MM.1S (cell line): ENCODE data around the gene ACTN1.

Experiments
- CTCF ChIP-seq: fragments of 300-600 bp; sonication (generic); IDR thresholded peaks from 2 replicates; pipeline ENCODE4 v1.5.1; 2016; ENCODE audit warnings: antibody characterized with exemption, low read length, mixed read lengths
- EZH2 ChIP-seq: fragments of 300-600 bp; sonication (generic); optimal IDR thresholded peaks from 2 replicates; pipeline ENCODE3; 2017; ENCODE audit warnings: low read depth, mild to moderate bottlenecking, antibody characterized with exemption, low read length, mixed read lengths
- EZH2phosphoT487 ChIP-seq: fragments of 300-600 bp; sonication (generic); IDR thresholded peaks from 2 replicates; pipeline ENCODE4 v1.6.1; 2018; ENCODE audit warnings: antibody characterized with exemption, low read length

- no peak for TF ChIP-seq CTCF
- TF ChIP-seq EZH2: no peak
- no peak for TF ChIP-seq EZH2phosphoT487
Observed at GRCh38 chr14:68891851-68892660, 87.0 kb downstream of the ACTN1 start.
